CD4-positive, alpha-beta T cell treated with Interleukin-4 for 1 hour (primary cell): ENCODE measurements around the gene ITGB1.
A peak's percentile ranks its signal among the peaks of the same experiment; 100 is the strongest.
"Not testable (repeated sequence)": the region's sequence is repeated elsewhere in the genome, so short reads cannot be mapped to it uniquely, and the experiment has no call there.

Source experiments
- DNase-seq, 2 donors: peaks; one replicate each; pipeline ENCODE4 v3.0.0-alpha.2; 2020 to 2022

The ITGB1 gene

GRCh38 chr10:32980242-32980557, 22.2 kb upstream of the ITGB1 start:
- DNase-seq, result no peak

- DNase-seq, result not testable (repeated sequence)
Measured at GRCh38 chr10:32979719-32980118, 21.7 kb upstream of the ITGB1 start.

DNA sequence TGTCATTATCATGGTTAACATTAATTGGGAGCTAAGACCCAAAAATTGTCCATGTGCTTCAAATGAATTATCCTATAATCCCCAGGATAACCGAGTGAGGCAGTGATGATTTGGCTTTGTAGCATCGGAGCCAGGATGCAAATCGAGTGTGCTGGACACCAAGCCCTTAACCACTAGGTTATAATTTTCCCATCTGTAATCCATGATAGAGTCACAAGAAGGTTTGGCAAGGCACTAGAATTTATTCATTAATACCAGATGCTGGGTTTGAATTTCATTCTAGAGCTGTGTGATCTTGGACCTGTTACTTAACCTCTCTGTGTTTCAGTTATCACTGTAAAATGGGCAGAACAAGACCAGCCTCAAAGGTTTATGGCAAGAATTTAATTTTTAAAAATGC, 21.0 kb upstream of the ITGB1 start:
- DNase-seq, result no peak

- DNase-seq, result not testable (repeated sequence)
Measured at GRCh38 chr10:32977846-32978809, 20.1 kb upstream of the ITGB1 start.

DNA sequence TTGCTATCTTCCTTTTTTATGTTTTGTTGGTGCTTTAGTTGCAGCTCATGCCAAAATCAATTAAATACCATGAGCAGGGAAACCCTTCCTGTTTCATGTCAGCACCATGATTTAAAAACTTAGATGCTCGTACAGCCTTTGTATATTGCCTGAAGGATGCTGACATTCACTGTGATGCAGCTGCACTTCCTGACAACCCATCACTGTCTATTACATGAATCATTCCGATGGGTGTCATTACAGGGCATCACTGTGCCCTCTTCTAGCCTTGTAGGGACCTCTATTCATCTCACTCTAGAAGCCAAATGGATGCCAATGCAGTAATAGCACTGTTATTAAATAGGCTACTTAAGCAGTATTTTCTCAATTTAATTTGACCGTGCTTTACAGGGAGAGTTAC, 18.3 kb upstream of the ITGB1 start:
- DNase-seq, result no peak

GRCh38 chr10:32972929-32973328, 14.9 kb upstream of the ITGB1 start:
- DNase-seq, result no peak

- no peak for DNase-seq
Measured at GRCh38 chr10:32972460-32972859, 14.4 kb upstream of the ITGB1 start.

GRCh38 chr10:32971536-32972091, 13.6 kb upstream of the ITGB1 start:
- DNase-seq, result no peak

- no peak for DNase-seq
Measured at GRCh38 chr10:32970910-32971309, 12.9 kb upstream of the ITGB1 start.

GRCh38 chr10:32964270-32964669, 6.2 kb upstream of the ITGB1 start:
- DNase-seq, result no peak

DNA sequence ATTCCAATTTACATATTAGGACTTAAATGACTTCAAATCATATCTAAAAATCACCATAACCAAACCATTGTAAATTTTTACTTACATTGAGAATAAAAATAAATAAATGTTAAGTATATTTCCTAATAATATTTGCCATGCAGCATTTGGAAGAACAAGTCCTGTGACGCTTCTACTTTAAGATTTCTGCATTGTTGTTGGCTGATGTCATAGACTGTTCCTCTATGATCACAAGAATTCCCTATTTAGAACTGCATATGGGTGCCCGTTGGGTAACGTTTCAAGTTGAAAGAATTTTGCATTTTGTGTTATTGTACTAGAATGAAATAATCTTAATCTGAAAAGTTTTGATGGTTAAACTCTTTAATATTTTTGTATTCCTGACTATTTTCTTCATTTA, 5.1 kb upstream of the ITGB1 start:
- no peak for DNase-seq

GRCh38 chr10:32962521-32962920, 4.5 kb upstream of the ITGB1 start:
- no peak for DNase-seq

- DNase-seq, result no peak
Measured at GRCh38 chr10:32961895-32962369, 3.9 kb upstream of the ITGB1 start.

DNA sequence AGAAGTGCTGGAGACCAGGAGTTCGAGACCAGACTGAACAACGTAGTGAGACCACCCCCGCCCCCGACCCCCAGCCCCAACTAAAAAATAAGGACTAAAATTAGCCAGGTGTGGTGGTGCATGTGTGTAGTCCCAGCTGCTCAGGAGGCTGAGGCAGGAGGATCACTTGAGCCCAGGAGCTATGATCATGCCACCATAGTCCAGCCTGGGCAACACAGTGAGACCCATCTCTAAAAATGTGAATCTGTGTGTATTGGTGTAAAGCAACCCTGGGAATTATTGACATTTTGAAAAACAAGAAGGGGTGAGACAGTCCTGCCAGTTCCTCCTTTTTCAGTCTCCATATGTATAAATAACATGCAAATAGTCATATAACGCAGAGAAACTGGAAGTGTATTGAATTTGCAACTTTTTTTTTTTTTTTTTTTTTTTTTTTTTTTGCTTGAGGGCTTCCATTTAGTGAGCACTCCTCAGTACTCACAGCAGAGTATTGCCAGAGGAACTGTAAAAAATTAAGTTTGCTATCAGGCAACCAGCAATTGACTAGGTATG, 3.4 kb upstream of the ITGB1 start:
- DNase-seq, result no peak

DNA sequence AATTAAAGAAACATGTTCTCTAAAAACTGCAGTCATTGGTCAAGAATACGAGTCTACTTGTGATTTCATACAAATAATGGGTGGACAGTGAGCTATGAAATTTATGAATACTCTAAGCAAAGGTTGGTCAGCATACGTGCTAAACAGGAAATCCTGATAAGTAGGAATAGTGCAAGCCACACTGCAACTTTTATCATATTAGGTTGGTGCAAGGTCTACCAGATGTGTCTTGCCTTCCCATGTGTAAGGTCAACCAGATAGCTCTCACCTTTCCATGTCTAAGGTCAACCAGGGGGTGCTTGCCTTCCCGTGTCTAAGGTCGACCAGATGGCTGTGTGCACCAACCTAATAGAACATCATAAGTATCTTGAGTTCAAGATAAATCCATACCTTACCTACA, 2.0 kb upstream of the ITGB1 start:
- DNase-seq, result no peak

DNA sequence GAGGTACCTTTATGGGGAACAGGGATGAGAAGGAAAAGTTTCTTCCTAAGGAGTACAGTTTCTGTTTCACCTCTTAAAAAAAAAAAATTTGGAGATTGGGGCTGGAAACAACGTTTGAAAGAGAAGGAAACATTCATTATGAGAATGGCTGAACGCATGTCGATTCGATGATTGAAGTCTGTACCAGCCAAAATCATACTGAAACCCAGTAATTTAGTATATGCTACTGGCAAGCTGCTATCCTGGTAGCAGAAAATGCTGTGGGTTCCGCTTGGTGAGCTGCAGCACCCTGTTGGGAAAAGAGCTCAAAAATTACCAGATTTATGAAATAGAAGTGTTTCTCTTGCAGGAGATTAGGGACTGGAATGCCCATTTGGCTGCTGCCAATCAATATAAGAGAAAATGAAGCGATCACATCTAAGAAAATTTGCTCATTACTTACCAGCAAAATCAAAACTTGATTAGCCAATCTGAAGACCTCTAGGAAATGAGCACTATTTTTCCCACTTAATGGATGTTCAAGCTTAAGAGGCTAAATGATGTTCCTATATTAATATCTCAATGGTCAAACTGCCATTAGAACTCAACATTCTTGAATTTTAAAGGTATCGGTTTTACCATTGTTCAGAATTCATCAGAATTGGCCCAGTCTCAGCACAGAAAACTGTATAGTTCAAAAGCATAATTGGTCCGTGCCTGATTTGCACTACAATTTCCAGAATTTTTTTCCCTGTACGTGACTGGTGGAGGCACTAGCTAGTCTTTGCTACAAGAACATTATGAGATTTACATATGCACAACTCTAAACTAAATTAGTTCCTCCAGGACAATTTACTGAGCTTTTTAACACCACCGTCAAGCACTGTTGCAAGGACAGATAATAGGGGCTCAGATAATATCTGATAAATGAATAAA, 1.2 kb upstream of the ITGB1 start:
- no peak for DNase-seq

DNA sequence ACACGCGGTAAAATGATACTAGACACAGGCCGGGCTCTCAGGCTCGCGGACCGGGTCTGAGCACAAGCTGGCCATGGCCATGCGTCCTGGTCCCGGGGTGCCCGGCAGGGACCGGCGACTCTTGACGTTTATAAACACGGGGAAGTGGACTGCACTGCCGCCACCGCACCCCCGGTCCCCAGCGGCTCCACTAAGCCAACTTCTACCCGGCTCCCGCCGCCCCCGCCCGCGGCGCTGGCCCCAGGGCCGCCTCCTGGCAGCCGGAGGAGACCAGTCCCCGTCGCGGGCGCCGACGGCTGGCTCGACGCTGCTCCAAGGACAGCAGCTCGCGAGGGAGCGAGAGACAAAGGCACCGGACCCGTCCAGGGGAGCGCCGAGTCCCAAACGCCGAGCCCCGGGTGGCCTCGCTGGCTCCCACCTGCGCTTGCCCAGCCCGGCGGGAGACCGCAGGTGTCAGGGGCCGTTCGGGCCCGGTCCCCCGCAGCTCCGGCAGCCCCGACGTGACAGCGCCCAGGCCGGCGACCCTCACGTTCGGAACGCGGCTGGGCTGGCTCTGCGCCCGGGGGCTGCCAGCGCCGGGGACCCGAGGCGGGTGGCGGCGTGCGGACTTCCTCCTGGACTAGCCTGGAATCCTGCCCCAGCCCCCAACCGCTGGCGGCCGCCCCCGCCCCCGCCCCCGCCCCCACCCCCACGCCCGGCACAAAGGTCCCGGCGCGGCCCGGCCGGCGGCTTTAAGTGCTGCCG, 517 bp downstream of the ITGB1 start:
- peak; percentile 30 to 31 for DNase-seq

GRCh38 chr10:32956365-32957197, 1.4 kb downstream of the ITGB1 start:
- DNase-seq, result no peak

GRCh38 chr10:32955790-32956189, 2.2 kb downstream of the ITGB1 start:
- no peak for DNase-seq

GRCh38 chr10:32955299-32955772, 2.7 kb downstream of the ITGB1 start:
- DNase-seq, result no peak
